Breast epithelium (tissue), 4 donors: ENCODE data around the gene RAMP3. TPM values are rescaled to one million over a fixed set of nuclear protein-coding genes. Genes with fewer than 3 reads are reported as not detected.
A peak's percentile ranks its signal among the peaks of the same experiment; 100 is the strongest.

Source experiments
- DNase-seq, 2 donors: peaks; one replicate each; pipeline ENCODE4 v3.0.0-alpha.2; 2019; ENCODE audit warnings: low spot score in 2 of 2
- H3K27ac ChIP-seq, 2 donors: fragments of 200-600 bp; sonication (generic) in 1 of 2; one replicate each; pipeline ENCODE4 v1.5.1; 2016 to 2019; ENCODE audit warnings: mild to moderate bottlenecking in 1 of 2
- H3K27me3 ChIP-seq, 2 donors: fragments of 200-600 bp; sonication (generic) in 1 of 2; one replicate each; pipeline versions ENCODE4 v1.5.1 to v1.6.0; 2017 to 2019; ENCODE audit warnings: control low read depth in 1 of 2, mild to moderate bottlenecking in 1 of 2
- H3K36me3 ChIP-seq: fragments of 200-600 bp; one replicate; pipeline ENCODE4 v1.5.1; 2019
- H3K4me1 ChIP-seq, 2 donors: fragments of 200-600 bp; sonication (generic); one replicate each; pipeline ENCODE4 v1.5.1; 2016 to 2019; ENCODE audit warnings: control low read depth in 1 of 2
- H3K4me3 ChIP-seq, 3 donors: fragments of 200-600 bp; sonication (generic); 1 replicate in 2 of 3; 2 replicates in 1 of 3; pipeline ENCODE4 v1.5.1; 2016 to 2019; ENCODE audit warnings: mild to moderate bottlenecking in 3 of 3, moderate library complexity in 2 of 3
- H3K9me3 ChIP-seq, 2 donors: fragments of 200-600 bp; sonication (generic) in 1 of 2; one replicate each; pipeline ENCODE4 v1.5.1; 2016 to 2019; ENCODE audit warnings: control low read depth in 1 of 2
- POLR2A ChIP-seq: fragments of 450-650 bp; IDR thresholded peaks from one replicate; pipeline ENCODE4 v1.6.1; 2016; ENCODE audit warnings: antibody characterized with exemption, mild to moderate bottlenecking, moderate library complexity
- POLR2AphosphoS5 ChIP-seq, 3 donors: sonication (generic); formaldehyde crosslinking; IDR thresholded peaks; one replicate each; pipeline ENCODE4 v1.6.1; 2017; ENCODE audit warnings: antibody characterized with exemption in 3 of 3
- intact Hi-C: fragments of 100-400 bp; cut with DNase I; formaldehyde crosslinking; loops from one replicate; pipeline ENCODE4 v1.15.1; 2023; ENCODE audit warnings: low total_unique reads
- total RNA-seq, 3 donors: library from RNA; depleted of rRNA; stranded (reverse); fragments of >200 nt; gene quantifications; one replicate each; pipeline ENCODE4 v1.1.0, GENCODE V29; 2016
- TF ChIP-seq, protein P1 (sequence below), 3 donors: fragments of 450-650 bp; IDR thresholded peaks; one replicate each; pipeline ENCODE4 v1.5.1; 2016 to 2017; ENCODE audit warnings: antibody characterized with exemption in 3 of 3, mild to moderate bottlenecking in 3 of 3, moderate library complexity in 3 of 3

The RAMP3 gene
- total RNA-seq, 3 donors from 2014 or later: 11.7 to 103 (median 76.8) TPM

DNA sequence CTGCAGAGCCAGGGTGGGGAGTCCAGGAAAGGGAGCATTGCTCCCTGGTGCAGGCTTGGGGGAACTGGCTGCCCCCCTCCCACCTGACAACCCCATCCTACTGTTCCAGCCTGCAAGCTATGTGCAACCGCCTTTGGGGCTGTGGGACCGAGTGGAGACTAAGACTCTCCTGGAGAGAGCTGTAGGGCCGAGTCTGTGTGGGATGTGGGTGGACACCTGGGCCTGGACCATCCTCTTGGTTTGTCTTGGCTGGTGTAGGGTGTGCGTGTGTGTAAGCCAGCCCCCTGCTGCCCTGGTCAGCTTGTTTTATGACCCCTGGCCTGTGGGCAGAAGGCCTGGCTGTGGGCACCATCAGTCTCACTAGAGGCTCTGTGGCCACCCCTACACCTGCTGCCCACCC lies 1.6 kb upstream of the RAMP3 start:
- no peak overlapping the region for H3K4me3 ChIP-seq
- no peaks in the 10 kb centered on the region for H3K4me1 ChIP-seq
- H3K27ac ChIP-seq: no peak overlapping the region
- TF ChIP-seq, protein P1, sequence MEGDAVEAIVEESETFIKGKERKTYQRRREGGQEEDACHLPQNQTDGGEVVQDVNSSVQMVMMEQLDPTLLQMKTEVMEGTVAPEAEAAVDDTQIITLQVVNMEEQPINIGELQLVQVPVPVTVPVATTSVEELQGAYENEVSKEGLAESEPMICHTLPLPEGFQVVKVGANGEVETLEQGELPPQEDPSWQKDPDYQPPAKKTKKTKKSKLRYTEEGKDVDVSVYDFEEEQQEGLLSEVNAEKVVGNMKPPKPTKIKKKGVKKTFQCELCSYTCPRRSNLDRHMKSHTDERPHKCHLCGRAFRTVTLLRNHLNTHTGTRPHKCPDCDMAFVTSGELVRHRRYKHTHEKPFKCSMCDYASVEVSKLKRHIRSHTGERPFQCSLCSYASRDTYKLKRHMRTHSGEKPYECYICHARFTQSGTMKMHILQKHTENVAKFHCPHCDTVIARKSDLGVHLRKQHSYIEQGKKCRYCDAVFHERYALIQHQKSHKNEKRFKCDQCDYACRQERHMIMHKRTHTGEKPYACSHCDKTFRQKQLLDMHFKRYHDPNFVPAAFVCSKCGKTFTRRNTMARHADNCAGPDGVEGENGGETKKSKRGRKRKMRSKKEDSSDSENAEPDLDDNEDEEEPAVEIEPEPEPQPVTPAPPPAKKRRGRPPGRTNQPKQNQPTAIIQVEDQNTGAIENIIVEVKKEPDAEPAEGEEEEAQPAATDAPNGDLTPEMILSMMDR (IDR thresholded peaks at IDR 0.05): no peak
- TF ChIP-seq POLR2A (no peak), POLR2AphosphoS5 (IDR thresholded peaks at IDR 0.05) (no peak)
- peaks cover 3 to 6% of the 10 kb centered on the region in 2 donors for H3K27me3 ChIP-seq
- intact Hi-C loops: loop anchor here (10.0 kb wide), 2 partner anchors 99 to 629 kb away; no protein-coding TSS in a partner anchor
- no peaks in the 10 kb centered on the region for H3K36me3 ChIP-seq
- no peak for DNase-seq
- no peaks in the 10 kb centered on the region for H3K9me3 ChIP-seq

DNA sequence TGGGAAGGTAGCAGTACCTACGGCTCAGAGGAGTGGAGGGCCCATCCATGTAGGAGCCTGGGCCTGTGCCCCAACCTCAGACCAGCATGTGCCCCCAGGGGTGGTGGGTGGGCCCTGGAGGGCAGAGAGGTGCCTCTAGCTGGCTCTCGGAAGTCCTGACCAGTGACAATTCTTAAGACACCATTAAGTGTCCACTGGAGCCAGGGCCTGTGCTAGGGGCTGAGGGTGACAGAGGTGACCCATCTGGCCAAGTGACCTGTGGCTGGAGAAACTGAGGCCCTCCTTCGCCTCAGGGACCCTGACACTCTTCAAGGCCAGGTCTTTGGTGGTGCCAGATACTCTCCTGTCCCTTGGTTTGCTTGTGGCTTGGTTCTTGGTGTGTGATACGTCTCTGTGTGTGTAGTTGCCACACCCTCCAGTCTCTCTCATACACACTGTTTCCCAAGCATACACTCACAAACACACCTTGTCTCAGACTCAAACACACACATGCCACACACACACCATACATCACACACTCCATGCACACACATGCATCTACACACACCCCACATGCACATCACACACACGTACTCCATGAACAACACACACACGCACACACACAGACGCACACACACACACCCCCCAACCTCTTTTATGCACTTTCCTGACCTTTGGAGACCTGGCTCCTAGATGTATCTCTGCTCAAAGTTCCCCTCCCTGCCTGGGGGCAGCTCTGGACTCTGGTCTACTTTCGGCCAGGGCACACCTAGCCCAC lies 897 bp upstream of the RAMP3 start:
- peaks cover 3 to 6% of the 10 kb centered on the region in 2 donors for H3K27me3 ChIP-seq
- H3K4me3 ChIP-seq: peak overlapping the region; percentile 50 to 71 (median 50)
- no peaks in the 10 kb centered on the region for H3K4me1 ChIP-seq
- TF ChIP-seq, protein P1 (IDR thresholded peaks at IDR 0.05): no peak
- TF ChIP-seq POLR2AphosphoS5 (IDR thresholded peaks at IDR 0.05) (no peak), POLR2A (no peak)
- no peak overlapping the region for H3K27ac ChIP-seq
- intact Hi-C loops: loop anchor here (10.0 kb wide), 2 partner anchors 98 to 628 kb away; no protein-coding TSS in a partner anchor
- H3K9me3 ChIP-seq: no peaks in the 10 kb centered on the region
- no peak for DNase-seq
- H3K36me3 ChIP-seq: no peaks in the 10 kb centered on the region

DNA sequence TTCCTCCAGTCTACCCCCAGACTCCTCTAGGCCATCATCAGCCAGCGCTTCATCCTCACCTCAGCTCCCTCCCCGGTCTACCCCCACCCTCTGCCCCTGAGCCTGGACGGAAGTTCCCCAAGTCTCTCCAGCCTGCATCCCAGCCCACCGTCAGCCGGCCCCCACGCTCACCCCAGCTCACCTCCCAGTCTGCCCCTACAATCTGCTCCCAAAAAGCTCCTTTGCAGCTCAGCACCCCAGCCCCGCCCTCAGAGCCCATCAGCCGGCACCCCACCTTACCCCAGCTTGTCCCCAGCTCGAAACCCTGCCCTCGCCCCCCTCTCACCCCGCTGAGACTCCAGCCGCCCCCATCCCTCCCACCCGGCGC lies 322 bp upstream of the RAMP3 start:
- Histone ChIP-seq H3K27me3 (peaks cover 3 to 6% of the 10 kb centered on the region in 2 donors), H3K36me3 (no peaks in the 10 kb centered on the region), H3K27ac (peak overlapping the region in 1 of 2 donors; percentile 63), H3K4me1 (no peaks in the 10 kb centered on the region), H3K4me3 (peak overlapping the region; percentile 50 to 71 (median 50)), H3K9me3 (no peaks in the 10 kb centered on the region)
- intact Hi-C loops: loop anchor here (10.0 kb wide), 2 partner anchors 98 to 628 kb away; no protein-coding TSS in a partner anchor
- no peak for DNase-seq
- TF ChIP-seq POLR2AphosphoS5 (IDR thresholded peaks at IDR 0.05) (no peak), POLR2A (no peak)
- TF ChIP-seq, protein P1 (IDR thresholded peaks at IDR 0.05): no peak

DNA sequence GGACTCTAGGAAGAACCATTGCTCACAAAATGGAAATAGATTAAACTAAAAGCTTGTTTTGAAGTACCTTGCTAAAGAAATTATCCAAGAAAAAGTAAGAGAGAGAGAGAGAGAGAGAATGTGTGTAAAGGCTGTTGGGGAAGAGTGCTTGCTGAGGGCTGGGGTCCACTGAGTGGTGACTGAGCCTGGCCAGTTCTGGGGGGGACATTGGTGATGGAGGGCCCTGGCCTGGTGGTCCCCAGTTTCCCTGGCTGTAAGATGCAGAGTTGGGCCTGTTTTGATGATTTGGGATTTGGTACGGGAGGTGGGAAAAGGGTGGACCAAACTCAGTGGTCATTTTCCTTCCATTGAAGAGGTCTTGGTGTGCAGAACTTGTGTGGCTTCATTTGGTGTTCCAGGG lies 880 bp downstream of the RAMP3 start:
- Histone ChIP-seq H3K27ac (peak overlapping the region in 1 of 2 donors; percentile 63), H3K9me3 (no peaks in the 10 kb centered on the region), H3K36me3 (no peaks in the 10 kb centered on the region), H3K4me3 (peak overlapping the region; percentile 50 to 71 (median 50)), H3K27me3 (peaks cover 3 to 6% of the 10 kb centered on the region in 2 donors), H3K4me1 (no peaks in the 10 kb centered on the region)
- TF ChIP-seq POLR2A (no peak), POLR2AphosphoS5 (IDR thresholded peaks at IDR 0.05) (no peak)
- TF ChIP-seq, protein P1 (IDR thresholded peaks at IDR 0.05): no peak
- intact Hi-C loops: loop anchor here (10.0 kb wide), 2 partner anchors 96 to 626 kb away; no protein-coding TSS in a partner anchor
- DNase-seq: no peak

DNA sequence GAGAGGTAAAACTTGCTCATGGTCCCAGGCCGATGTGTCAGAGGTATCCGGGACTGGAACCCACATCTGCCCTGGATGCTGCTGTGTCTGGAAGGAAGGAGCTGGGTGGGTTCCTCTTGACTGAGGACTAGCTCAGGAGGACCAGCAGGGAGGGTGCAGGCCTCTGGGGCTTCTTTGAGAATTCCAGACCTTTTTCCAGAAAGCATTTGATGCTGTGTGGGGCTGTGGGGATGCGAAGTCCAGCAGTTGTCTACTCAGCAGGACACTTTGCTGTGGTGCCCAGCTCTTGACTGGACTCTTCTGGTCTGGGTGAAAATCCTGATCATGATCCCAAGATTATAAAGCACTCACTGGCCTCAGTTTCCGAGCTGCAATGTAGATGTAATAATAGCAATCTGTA lies 1.7 kb downstream of the RAMP3 start:
- TF ChIP-seq, protein P1 (IDR thresholded peaks at IDR 0.05): no peak
- TF ChIP-seq POLR2A (no peak), POLR2AphosphoS5 (IDR thresholded peaks at IDR 0.05) (no peak)
- Histone ChIP-seq H3K9me3 (peaks cover 0 to 8% of the 10 kb centered on the region in 2 donors), H3K27me3 (peaks cover 3 to 6% of the 10 kb centered on the region in 2 donors), H3K36me3 (no peaks in the 10 kb centered on the region), H3K4me1 (no peaks in the 10 kb centered on the region), H3K27ac (no peak overlapping the region), H3K4me3 (peak overlapping the region in 2 of 3 donors; percentile 50 to 71)
- DNase-seq: no peak
- intact Hi-C loops: loop anchor here (10.0 kb wide), 2 partner anchors 96 to 626 kb away; no protein-coding TSS in a partner anchor
